HepG2 (cell line): ENCODE data around the gene AHNAK. TPM values are rescaled to one million over a fixed set of nuclear protein-coding genes. Genes with fewer than 3 reads are reported as not detected.

Experiments
- FUBP1 ChIP-seq: sonication (generic); formaldehyde crosslinking; IDR thresholded peaks from 2 replicates; pipeline ENCODE4 v1.5.1; 2020; ENCODE audit warnings: missing genetic modification reagents, mild to moderate bottlenecking, borderline replicate concordance
- GMEB1 ChIP-seq: sonication (generic); formaldehyde crosslinking; IDR thresholded peaks from 2 replicates; pipeline ENCODE4 v1.5.1; 2020; ENCODE audit warnings: missing genetic modification reagents, mild to moderate bottlenecking, borderline replicate concordance
- GTF2F1 ChIP-seq: fragments of 150-350 bp; IDR thresholded peaks from 2 replicates; pipeline ENCODE4 v1.6.1; 2014; ENCODE audit warnings: low read length
- KMT2B ChIP-seq: IDR thresholded peaks from 2 replicates; pipeline ENCODE4 v1.6.1; 2016; ENCODE audit warnings: missing genetic modification reagents, missing compliant biosample characterization
- MED1 ChIP-seq: sonication (generic); formaldehyde crosslinking; IDR thresholded peaks from 2 replicates; pipeline ENCODE4 v1.4.0; 2020; ENCODE audit warnings: missing genetic modification reagents
- NCOA5 ChIP-seq: sonication (generic); formaldehyde crosslinking; IDR thresholded peaks from 2 replicates; pipeline ENCODE4 v1.4.0; 2020; ENCODE audit warnings: missing genetic modification reagents
- NFATC3 ChIP-seq: sonication (generic); formaldehyde crosslinking; IDR thresholded peaks from 2 replicates; pipeline ENCODE4 v1.5.1; 2020; ENCODE audit warnings: mild to moderate bottlenecking, missing genetic modification reagents
- PATZ1 ChIP-seq: sonication (generic); formaldehyde crosslinking; IDR thresholded peaks from 2 replicates; pipeline ENCODE4 v1.4.0; 2020; ENCODE audit warnings: missing genetic modification reagents
- POLR2G ChIP-seq: fragments of 200-400 bp; formaldehyde crosslinking; IDR thresholded peaks from 2 replicates; pipeline ENCODE4 v1.6.1; 2018; ENCODE audit warnings: mild to moderate bottlenecking, low read depth, low read length, moderate library complexity
- RNF2 ChIP-seq: fragments of 450-650 bp; conservative IDR thresholded peaks from 2 replicates; pipeline ENCODE4 v1.6.1; 2016; ENCODE audit warnings: low read depth
- ZBTB33 ChIP-seq: sonication (generic); formaldehyde crosslinking; IDR thresholded peaks from 2 replicates; pipeline ENCODE4 v1.4.0; 2020; ENCODE audit warnings: missing genetic modification reagents
- ZNF275 ChIP-seq: sonication (generic); formaldehyde crosslinking; IDR thresholded peaks from 2 replicates; pipeline ENCODE4 v1.8.0; 2022; ENCODE audit warnings: missing genetic modification reagents, mild to moderate bottlenecking, inconsistent platforms, borderline replicate concordance
- ZNF296 ChIP-seq: sonication (generic); formaldehyde crosslinking; conservative IDR thresholded peaks from 2 replicates; pipeline ENCODE4 v1.5.0; 2020; ENCODE audit warnings: mild to moderate bottlenecking, missing genetic modification reagents
- ZNF30 ChIP-seq: sonication (generic); formaldehyde crosslinking; IDR thresholded peaks from 2 replicates; pipeline ENCODE4 v1.5.0; 2020; ENCODE audit warnings: mild to moderate bottlenecking, missing genetic modification reagents
- ZNF367 ChIP-seq: sonication (generic); formaldehyde crosslinking; IDR thresholded peaks from 2 replicates; pipeline ENCODE4 v1.4.0; 2020; ENCODE audit warnings: missing genetic modification reagents, borderline replicate concordance
- ZNF746 ChIP-seq: sonication (generic); formaldehyde crosslinking; IDR thresholded peaks from 2 replicates; pipeline ENCODE4 v1.8.0; 2022; ENCODE audit warnings: mild to moderate bottlenecking, missing genetic modification reagents
- ZNF768 ChIP-seq: sonication (generic); formaldehyde crosslinking; IDR thresholded peaks from 2 replicates; pipeline ENCODE4 v1.4.0; 2020; ENCODE audit warnings: missing genetic modification reagents
- ZSCAN5A ChIP-seq: sonication (generic); formaldehyde crosslinking; IDR thresholded peaks from 2 replicates; pipeline ENCODE4 v1.8.0; 2022; ENCODE audit warnings: mild to moderate bottlenecking, missing genetic modification reagents, borderline replicate concordance
- polyA plus RNA-seq, 8 experiments: library from polyadenylated mRNA; depleted of rRNA in 3 of 8; stranded (reverse) in 7 of 8; unstranded in 1 of 8; fragments of >200 nt; fragmentation: Illumina TruSeq in 4 of 8; extraction: Trizol in 4 of 8; gene quantifications; 2 replicates each; pipeline versions ENCODE4 v1.2.1 to v1.2.3, GENCODE V29; 2011 to 2016; ENCODE audit warnings: low read depth in 4 of 8, missing spikeins in 1 of 8, mixed read lengths in 1 of 8; ENCODE audit not compliant: insufficient read depth in 1 of 8
- total RNA-seq, 5 experiments: library from RNA; depleted of rRNA; stranded (reverse); fragments of >200 nt; fragmentation: Illumina TruSeq; extraction: Trizol; gene quantifications; 2 replicates each; pipeline ENCODE4 v1.2.3, GENCODE V29; 2016; ENCODE audit warnings: low read depth in 1 of 5

The AHNAK gene
- total and polyA plus RNA-seq, 2 of the 13 experiments (the other 11 are each of a cell fraction or from before 2014, with no cell fraction given) = 23.4 to 25.0 TPM

- TF ChIP-seq ZNF275 (no peak), ZNF768 (CRISPR knock-in tag) (no peak), ZNF30 (no peak), ZNF296 (CRISPR knock-in tag) (peak; percentile 97), GMEB1 (CRISPR knock-in tag) (no peak), POLR2G (no peak), ZSCAN5A (CRISPR knock-in tag) (no peak), NCOA5 (CRISPR knock-in tag) (no peak), KMT2B (no peak), ZNF367 (CRISPR knock-in tag) (no peak), ZBTB33 (CRISPR knock-in tag) (no peak), FUBP1 (no peak), RNF2 (no peak), PATZ1 (CRISPR knock-in tag) (peak; percentile 98), GTF2F1 (no peak), ZNF746 (CRISPR knock-in tag) (peak; percentile 89; the same call in 1 of the 2 replicates), MED1 (CRISPR knock-in tag) (peak; percentile 78), NFATC3 (CRISPR knock-in tag) (no peak)
Observed at GRCh38 chr11:62548545-62549335, 2.1 kb upstream of the AHNAK start (continued).
